ENCODE measurements around the gene HSH2D.
A peak's percentile ranks its signal among the peaks of the same experiment; 100 is the strongest.

HSH2D gene

DNA sequence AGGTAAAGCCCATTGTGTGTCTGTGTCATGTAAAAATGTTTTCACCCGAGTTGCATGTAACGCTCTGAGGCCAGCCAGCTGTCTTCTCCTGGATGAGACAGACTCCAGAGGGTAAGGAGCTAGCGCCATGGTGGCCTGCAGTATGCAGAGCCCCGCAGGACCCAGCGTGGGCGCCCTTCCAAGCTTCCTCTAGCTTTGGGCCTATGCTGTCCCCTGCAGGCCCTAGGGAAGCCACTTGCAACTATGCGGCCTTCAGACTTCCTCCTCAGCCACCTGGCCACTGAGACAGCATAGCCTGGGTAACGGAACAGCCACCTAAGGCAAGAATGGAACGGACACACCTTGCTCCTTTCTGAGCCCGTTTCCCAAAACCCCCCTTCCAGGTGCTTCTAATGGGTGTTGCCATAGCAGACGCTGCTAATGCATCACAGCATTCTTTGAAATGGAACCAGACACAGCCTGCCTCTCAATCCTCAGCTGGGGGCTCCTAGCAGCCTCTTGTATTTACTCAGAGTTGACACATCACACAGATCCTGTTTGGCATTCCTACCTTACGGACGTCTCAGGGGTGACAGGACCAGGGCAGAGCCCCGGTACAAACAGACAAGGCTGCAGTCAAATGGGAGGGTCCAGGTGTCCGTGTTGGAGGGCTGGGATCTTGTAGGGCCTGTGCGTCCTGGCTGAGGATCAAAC lies 47.9 kb downstream of the HSH2D start:
- Histone ChIP-seq H3K4me2 (ENCODE audit: low read length) (no peak overlapping the region), H3F3A (ENCODE audit: insufficient read depth, low read length) (no peaks in the 10 kb centered on the region), H3K4me3 (ENCODE audit: low read depth, low read length, poor library complexity, severe bottlenecking) (no peak overlapping the region), H3K4me1 (ENCODE audit: insufficient read depth, low read length, severe bottlenecking) (peaks cover 8% of the 10 kb centered on the region), H4K20me1 (ENCODE audit: insufficient read depth, low read length) (no peaks in the 10 kb centered on the region), H3K27me3 (ENCODE audit: insufficient read depth, low read length) (no peaks in the 10 kb centered on the region), H3K27ac (ENCODE audit: low read depth, low read length, poor library complexity, severe bottlenecking) (no peak overlapping the region), H2AFZ (ENCODE audit: low read length) (no peak overlapping the region), H3K36me3 (ENCODE audit: insufficient read depth, low read length) (peaks cover 50% of the 10 kb centered on the region), H3K79me2 (ENCODE audit: insufficient read depth, low read length) (no peaks in the 10 kb centered on the region), H3K9me3 (ENCODE audit: low read length) (no peaks in the 10 kb centered on the region), H3K9ac (ENCODE audit: low read length) (no peak overlapping the region), H3K9me2 (ENCODE audit: low read depth, low read length) (no peaks in the 10 kb centered on the region)
- TF ChIP-seq EZH2 (IDR thresholded peaks at IDR 0.05; ENCODE audit: borderline replicate concordance, low read length): no peak
- TF ChIP-seq, protein P1, sequence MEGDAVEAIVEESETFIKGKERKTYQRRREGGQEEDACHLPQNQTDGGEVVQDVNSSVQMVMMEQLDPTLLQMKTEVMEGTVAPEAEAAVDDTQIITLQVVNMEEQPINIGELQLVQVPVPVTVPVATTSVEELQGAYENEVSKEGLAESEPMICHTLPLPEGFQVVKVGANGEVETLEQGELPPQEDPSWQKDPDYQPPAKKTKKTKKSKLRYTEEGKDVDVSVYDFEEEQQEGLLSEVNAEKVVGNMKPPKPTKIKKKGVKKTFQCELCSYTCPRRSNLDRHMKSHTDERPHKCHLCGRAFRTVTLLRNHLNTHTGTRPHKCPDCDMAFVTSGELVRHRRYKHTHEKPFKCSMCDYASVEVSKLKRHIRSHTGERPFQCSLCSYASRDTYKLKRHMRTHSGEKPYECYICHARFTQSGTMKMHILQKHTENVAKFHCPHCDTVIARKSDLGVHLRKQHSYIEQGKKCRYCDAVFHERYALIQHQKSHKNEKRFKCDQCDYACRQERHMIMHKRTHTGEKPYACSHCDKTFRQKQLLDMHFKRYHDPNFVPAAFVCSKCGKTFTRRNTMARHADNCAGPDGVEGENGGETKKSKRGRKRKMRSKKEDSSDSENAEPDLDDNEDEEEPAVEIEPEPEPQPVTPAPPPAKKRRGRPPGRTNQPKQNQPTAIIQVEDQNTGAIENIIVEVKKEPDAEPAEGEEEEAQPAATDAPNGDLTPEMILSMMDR (IDR thresholded peaks at IDR 0.05; ENCODE audit: low read length): no peak

DNA sequence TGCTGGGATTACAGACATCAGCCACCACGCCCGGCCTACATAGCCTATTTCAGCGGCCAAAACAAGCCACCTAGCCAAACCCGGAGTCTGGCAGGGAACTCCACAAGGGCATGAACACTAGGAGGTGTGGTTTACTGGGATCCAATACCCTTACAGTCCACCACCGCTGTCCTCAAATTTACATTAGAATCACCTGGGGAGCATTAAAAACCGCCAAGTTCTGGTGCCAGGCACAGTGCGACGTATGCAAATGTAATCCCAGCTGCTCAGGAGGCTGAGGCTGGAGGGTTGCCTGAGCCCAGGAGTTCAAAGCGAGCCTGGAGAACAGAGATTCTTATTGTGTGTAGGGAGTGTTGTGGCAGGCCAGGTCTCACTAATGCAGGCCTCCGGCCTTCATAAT lies 50.0 kb downstream of the HSH2D start:
- Histone ChIP-seq H3K36me3 (ENCODE audit: insufficient read depth, low read length) (peaks cover 36% of the 10 kb centered on the region), H3K79me2 (ENCODE audit: insufficient read depth, low read length) (peaks cover 2% of the 10 kb centered on the region), H2AFZ (ENCODE audit: low read length) (no peak overlapping the region), H3K27me3 (ENCODE audit: insufficient read depth, low read length) (no peaks in the 10 kb centered on the region), H3K9me2 (ENCODE audit: low read depth, low read length) (no peaks in the 10 kb centered on the region), H4K20me1 (ENCODE audit: insufficient read depth, low read length) (no peaks in the 10 kb centered on the region), H3K4me2 (ENCODE audit: low read length) (no peak overlapping the region), H3K9ac (ENCODE audit: low read length) (no peak overlapping the region), H3K4me3 (ENCODE audit: low read depth, low read length, poor library complexity, severe bottlenecking) (no peak overlapping the region), H3K27ac (ENCODE audit: low read depth, low read length, poor library complexity, severe bottlenecking) (no peak overlapping the region), H3K4me1 (ENCODE audit: insufficient read depth, low read length, severe bottlenecking) (peaks cover 14% of the 10 kb centered on the region), H3K9me3 (ENCODE audit: low read length) (no peaks in the 10 kb centered on the region), H3F3A (ENCODE audit: insufficient read depth, low read length) (no peaks in the 10 kb centered on the region)
- no peak for TF ChIP-seq EZH2 (IDR thresholded peaks at IDR 0.05; ENCODE audit: borderline replicate concordance, low read length)
- TF ChIP-seq, protein P1 (IDR thresholded peaks at IDR 0.05; ENCODE audit: low read length): no peak

GRCh38 chr19:16197188-16197621 lies 53.7 kb downstream of the HSH2D start:
- H3K27ac ChIP-seq (ENCODE audit: low read depth, low read length, poor library complexity, severe bottlenecking): peak overlapping the region; percentile 53
- H3K27me3 ChIP-seq (ENCODE audit: insufficient read depth, low read length): no peaks in the 10 kb centered on the region
- H3F3A ChIP-seq (ENCODE audit: insufficient read depth, low read length): no peaks in the 10 kb centered on the region
- H3K9me3 ChIP-seq (ENCODE audit: low read length): no peaks in the 10 kb centered on the region
- H3K9ac ChIP-seq (ENCODE audit: low read length): peak overlapping the region; percentile 70
- peaks cover 32% of the 10 kb centered on the region for H3K4me1 ChIP-seq (ENCODE audit: insufficient read depth, low read length, severe bottlenecking)
- H4K20me1 ChIP-seq (ENCODE audit: insufficient read depth, low read length): no peaks in the 10 kb centered on the region
- H3K79me2 ChIP-seq (ENCODE audit: insufficient read depth, low read length): peaks cover 10% of the 10 kb centered on the region
- peak overlapping the region; percentile 75 for H3K4me2 ChIP-seq (ENCODE audit: low read length)
- peaks cover 4% of the 10 kb centered on the region; the same call in 1 of the 2 replicates for H3K36me3 ChIP-seq (ENCODE audit: insufficient read depth, low read length)
- peak overlapping the region; percentile 89 for H3K4me3 ChIP-seq (ENCODE audit: low read depth, low read length, poor library complexity, severe bottlenecking)
- H2AFZ ChIP-seq (ENCODE audit: low read length): no peak overlapping the region
- no peak for TF ChIP-seq EZH2 (IDR thresholded peaks at IDR 0.05; ENCODE audit: borderline replicate concordance, low read length)
- TF ChIP-seq, protein P1 (IDR thresholded peaks at IDR 0.05; ENCODE audit: low read length): no peak; the same call in 1 of the 2 replicates
- H3K9me2 ChIP-seq (ENCODE audit: low read depth, low read length): no peaks in the 10 kb centered on the region
